Endothelial cell of umbilical vein (primary cell): ENCODE measurements around the gene CACNB4.

Source experiments
- CTCF ChIP-seq, 2 donors: IDR thresholded peaks; 1 replicate in 1 of 2; 2 replicates in 1 of 2; pipeline ENCODE4 v1.5.1; 2011; ENCODE audit warnings: low read length in 2 of 2, mild to moderate bottlenecking in 2 of 2, moderate library complexity in 2 of 2, control low read depth in 1 of 2, inconsistent platforms in 1 of 2, low read depth in 1 of 2; ENCODE audit not compliant: insufficient read depth in 1 of 2; ENCODE audit errors: extremely low read depth in 1 of 2
- EZH2 ChIP-seq: IDR thresholded peaks from 2 replicates; pipeline ENCODE4 v1.6.1; 2012; ENCODE audit warnings: borderline replicate concordance, low read depth, mild to moderate bottlenecking, moderate library complexity, low read length, inconsistent platforms; ENCODE audit not compliant: severe bottlenecking
- GATA2 ChIP-seq: IDR thresholded peaks from 2 replicates; pipeline ENCODE4 v1.7.0; 2011; ENCODE audit warnings: low read depth, mild to moderate bottlenecking, moderate library complexity, mixed read lengths, low read length; ENCODE audit not compliant: insufficient read length, insufficient read depth
- JUN ChIP-seq: IDR thresholded peaks from 2 replicates; pipeline ENCODE4 v1.6.1; 2011; ENCODE audit warnings: borderline replicate concordance, low read depth; ENCODE audit not compliant: insufficient read length, insufficient read depth
- MAX ChIP-seq: IDR thresholded peaks from 2 replicates; pipeline ENCODE4 v1.6.1; 2011; ENCODE audit not compliant: insufficient read depth, insufficient read length
- MYC ChIP-seq: IDR thresholded peaks from one replicate; pipeline ENCODE4 v1.6.1; 2011; ENCODE audit warnings: mild to moderate bottlenecking, low read depth, low read length
- POLR2A ChIP-seq: IDR thresholded peaks from 2 replicates; pipeline ENCODE4 v1.6.1; 2012; ENCODE audit warnings: low read depth, mild to moderate bottlenecking, control low read depth, low read length
- POLR2AphosphoS5 ChIP-seq: IDR thresholded peaks from 2 replicates; pipeline ENCODE4 v1.6.1; 2012; ENCODE audit warnings: low read depth, mild to moderate bottlenecking, control low read depth, low read length, moderate library complexity; ENCODE audit not compliant: insufficient read depth

- TF ChIP-seq POLR2A (no peak), CTCF (IDR thresholded peaks at IDR 0.05; ENCODE audit: extremely low read depth in 1 of 2, insufficient read depth in 1 of 2, low read depth in 1 of 2, low read length in 2 of 2) (no peak), MAX (no peak), JUN (no peak), POLR2AphosphoS5 (no peak), GATA2 (no peak), MYC (no peak), EZH2 (no peak)
Measured at GRCh38 chr2:151930042-151930441, 168.8 kb downstream of the CACNB4 start.
